Esophagus muscularis mucosa (tissue), 4 donors: ENCODE measurements around the gene ZNF646. TPM values are rescaled to one million over a fixed set of nuclear protein-coding genes. Genes with fewer than 3 reads are reported as not detected.
A peak's percentile ranks its signal among the peaks of the same experiment; 100 is the strongest.

Experiments used
- DNase-seq: peaks from one replicate; pipeline ENCODE4 v3.0.0-alpha.2; 2017; ENCODE audit errors: extremely low spot score
- H3K27ac ChIP-seq, 4 donors: fragments of 200-600 bp; sonication (generic); replicated peaks in 1 of 4; 1 replicate in 3 of 4; 2 replicates in 1 of 4; pipeline ENCODE4 v1.5.1; 2016 to 2019; ENCODE audit warnings: mild to moderate bottlenecking in 1 of 4
- H3K27me3 ChIP-seq, 4 donors: fragments of 200-600 bp; sonication (generic); one replicate each; pipeline versions ENCODE4 v1.5.1 to v1.6.0; 2016 to 2019
- H3K36me3 ChIP-seq, 4 donors: fragments of 200-600 bp; sonication (generic); one replicate each; pipeline ENCODE4 v1.5.1; 2016 to 2019
- H3K4me1 ChIP-seq, 4 donors: fragments of 200-600 bp; sonication (generic); one replicate each; pipeline ENCODE4 v1.5.1; 2016 to 2019
- H3K4me3 ChIP-seq, 4 donors: fragments of 200-600 bp; sonication (generic); 1 replicate in 2 of 4; 2 replicates in 2 of 4; pipeline ENCODE4 v1.5.1; 2016 to 2019; ENCODE audit warnings: mild to moderate bottlenecking in 4 of 4, moderate library complexity in 1 of 4
- H3K9me3 ChIP-seq, 4 donors: fragments of 200-600 bp; sonication (generic); 1 replicate in 3 of 4; 2 replicates in 1 of 4; pipeline ENCODE4 v1.5.1; 2016 to 2019
- EP300 ChIP-seq: sonication (generic); formaldehyde crosslinking; IDR thresholded peaks from one replicate; pipeline ENCODE4 v1.6.1; 2017; ENCODE audit warnings: antibody characterized with exemption
- POLR2A ChIP-seq: fragments of 450-650 bp; IDR thresholded peaks from one replicate; pipeline ENCODE4 v1.6.1; 2017; ENCODE audit warnings: antibody characterized with exemption, moderate library complexity, mild to moderate bottlenecking, low read depth
- POLR2AphosphoS5 ChIP-seq, 2 donors: sonication (generic); formaldehyde crosslinking; IDR thresholded peaks; one replicate each; pipeline ENCODE4 v1.6.1; 2017; ENCODE audit warnings: antibody characterized with exemption in 2 of 2
- WGBS: methylation state at CpG from one replicate; pipeline ENCODE4 v1.1.5; 2018; 5-methylcytosine and 5-hydroxymethylcytosine counted together
- intact Hi-C: fragments of 100-400 bp; cut with DNase I; formaldehyde crosslinking; loops from one replicate; pipeline ENCODE4 v1.15.1; 2023
- total RNA-seq, 4 donors: library from RNA; depleted of rRNA; stranded (reverse); fragments of >200 nt; gene quantifications; one replicate each; pipeline versions ENCODE4 v1.1.0 to v1.2.1, GENCODE V29; 2016
- TF ChIP-seq, protein P1 (sequence below), 3 experiments: fragments of 200-600 bp in 2 of 3; fragments of 450-650 bp in 1 of 3; sonication (generic) in 2 of 3; IDR thresholded peaks; one replicate each; pipeline ENCODE4 v1.5.1; 2017 to 2019; ENCODE audit warnings: antibody characterized with exemption in 3 of 3, mild to moderate bottlenecking in 2 of 3, moderate library complexity in 1 of 3

ZNF646 gene
- total RNA-seq, 4 donors from 2014 or later: 11.6 to 17.6 (median 15.5) TPM

DNA sequence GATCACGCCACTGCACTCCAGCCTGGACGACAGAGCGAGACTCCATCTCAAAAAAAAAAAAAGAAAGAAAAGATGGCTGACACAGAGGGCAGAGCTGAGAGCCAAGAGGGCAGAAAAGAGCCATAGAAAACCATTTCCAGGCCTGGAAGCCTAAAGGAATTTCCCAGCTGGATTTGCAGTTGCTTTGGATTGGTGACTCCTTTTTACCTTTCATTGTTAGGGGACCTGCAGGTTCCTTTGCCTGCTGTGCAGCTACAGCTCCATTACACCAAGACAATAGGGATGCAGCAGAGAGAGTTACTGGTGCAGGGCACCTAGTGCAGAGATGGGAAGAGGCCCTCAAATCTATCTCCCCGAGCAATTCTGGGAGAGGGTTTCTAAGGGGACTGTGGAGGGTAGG is 18.6 kb upstream of the ZNF646 start:
- H3K9me3 ChIP-seq: no peaks in the 10 kb centered on the region
- H3K27me3 ChIP-seq: no peaks in the 10 kb centered on the region
- no peak for DNase-seq
- WGBS: 86% methylated on average over 4 of the region's 4 CpGs
- intact Hi-C loops: no loop called here
- no peaks in the 10 kb centered on the region for H3K4me1 ChIP-seq
- no peak overlapping the region for H3K4me3 ChIP-seq
- no peak overlapping the region for H3K27ac ChIP-seq
- peaks cover 0 to 21% (median 9%) of the 10 kb centered on the region in 4 donors for H3K36me3 ChIP-seq
- TF ChIP-seq POLR2AphosphoS5 (IDR thresholded peaks at IDR 0.05) (no peak), EP300 (no peak), POLR2A (no peak)

DNA sequence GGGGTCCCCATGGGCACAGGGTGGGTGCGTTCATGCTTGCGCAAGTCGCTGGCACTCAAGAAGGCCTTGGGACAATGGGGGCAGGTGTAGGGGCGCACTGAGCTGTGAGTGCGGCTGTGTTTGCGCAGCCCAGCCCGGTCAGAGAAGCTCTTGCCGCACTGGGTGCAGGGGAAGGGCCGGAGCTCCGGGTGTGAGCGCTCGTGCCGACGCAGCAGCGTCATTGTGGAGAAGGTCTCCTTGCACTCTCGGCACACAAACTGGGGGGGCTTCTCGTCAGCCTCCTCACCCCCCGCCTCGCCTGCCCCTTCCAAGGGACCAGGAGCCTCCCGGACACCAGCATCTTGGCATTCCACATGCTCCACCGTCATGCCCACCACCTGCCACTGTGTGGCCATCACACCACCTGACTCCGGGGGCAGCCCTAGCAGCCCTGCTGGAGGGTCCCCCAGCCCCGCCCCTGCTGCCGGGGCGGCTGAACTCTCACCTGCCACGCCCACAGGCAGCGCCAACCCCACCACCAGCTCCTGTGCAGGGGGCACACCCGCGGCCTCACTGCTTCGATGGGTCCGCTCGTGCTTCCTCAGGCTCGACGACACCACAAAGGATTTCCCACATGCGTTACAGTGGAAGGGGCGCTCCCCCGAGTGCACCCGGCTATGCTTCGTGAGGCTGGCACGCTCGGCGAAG is 13.0 kb upstream of the ZNF646 start:
- Histone ChIP-seq H3K9me3 (no peaks in the 10 kb centered on the region), H3K4me3 (no peak overlapping the region), H3K36me3 (peaks cover 17 to 58% (median 40%) of the 10 kb centered on the region in 4 donors), H3K27ac (no peak overlapping the region), H3K27me3 (no peaks in the 10 kb centered on the region), H3K4me1 (peaks cover 13 to 18% (median 18%) of the 10 kb centered on the region in 4 donors)
- no peak for DNase-seq
- TF ChIP-seq, protein P1, sequence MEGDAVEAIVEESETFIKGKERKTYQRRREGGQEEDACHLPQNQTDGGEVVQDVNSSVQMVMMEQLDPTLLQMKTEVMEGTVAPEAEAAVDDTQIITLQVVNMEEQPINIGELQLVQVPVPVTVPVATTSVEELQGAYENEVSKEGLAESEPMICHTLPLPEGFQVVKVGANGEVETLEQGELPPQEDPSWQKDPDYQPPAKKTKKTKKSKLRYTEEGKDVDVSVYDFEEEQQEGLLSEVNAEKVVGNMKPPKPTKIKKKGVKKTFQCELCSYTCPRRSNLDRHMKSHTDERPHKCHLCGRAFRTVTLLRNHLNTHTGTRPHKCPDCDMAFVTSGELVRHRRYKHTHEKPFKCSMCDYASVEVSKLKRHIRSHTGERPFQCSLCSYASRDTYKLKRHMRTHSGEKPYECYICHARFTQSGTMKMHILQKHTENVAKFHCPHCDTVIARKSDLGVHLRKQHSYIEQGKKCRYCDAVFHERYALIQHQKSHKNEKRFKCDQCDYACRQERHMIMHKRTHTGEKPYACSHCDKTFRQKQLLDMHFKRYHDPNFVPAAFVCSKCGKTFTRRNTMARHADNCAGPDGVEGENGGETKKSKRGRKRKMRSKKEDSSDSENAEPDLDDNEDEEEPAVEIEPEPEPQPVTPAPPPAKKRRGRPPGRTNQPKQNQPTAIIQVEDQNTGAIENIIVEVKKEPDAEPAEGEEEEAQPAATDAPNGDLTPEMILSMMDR (IDR thresholded peaks at IDR 0.05): no peak
- TF ChIP-seq POLR2AphosphoS5 (IDR thresholded peaks at IDR 0.05) (no peak), POLR2A (no peak), EP300 (no peak)
- WGBS: 97% methylated on average over 22 of the region's 42 CpGs
- intact Hi-C loops: no loop called here

DNA sequence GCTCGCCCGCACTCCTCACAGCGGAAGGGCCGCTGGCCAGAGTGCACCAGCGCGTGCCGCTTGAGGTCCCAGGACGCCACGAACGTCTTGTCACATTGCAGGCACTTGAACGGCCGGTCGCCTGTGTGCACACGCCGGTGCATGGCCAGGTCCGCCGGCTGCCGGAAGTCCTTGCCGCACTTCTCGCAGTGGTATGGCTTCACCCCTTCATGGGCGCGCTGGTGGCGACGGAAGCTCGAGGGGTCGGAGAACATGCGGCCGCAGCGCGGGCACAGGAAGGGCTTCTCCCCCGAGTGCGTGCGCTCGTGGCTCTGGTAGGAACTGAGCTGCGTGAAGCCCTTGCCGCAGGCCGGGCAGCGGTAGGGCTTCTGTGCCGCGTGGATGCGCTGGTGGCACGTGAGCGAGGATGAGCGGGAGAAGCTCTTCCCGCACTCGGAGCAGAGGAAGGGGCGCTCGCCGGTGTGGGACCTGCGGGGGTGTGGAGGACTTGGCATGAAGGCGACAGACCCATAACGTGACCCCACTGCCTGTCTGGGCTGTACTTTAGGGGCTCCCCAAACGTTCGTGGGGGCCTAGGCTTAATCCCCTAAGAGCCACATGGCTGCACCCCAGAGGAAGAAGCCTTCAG is 12.3 kb upstream of the ZNF646 start:
- DNase-seq: no peak
- no peaks in the 10 kb centered on the region for H3K27me3 ChIP-seq
- H3K36me3 ChIP-seq: peaks cover 17 to 58% (median 40%) of the 10 kb centered on the region in 4 donors
- 95% methylated on average over 35 of the region's 54 CpGs for WGBS
- intact Hi-C loops: no loop called here
- no peak for TF ChIP-seq POLR2A
- TF ChIP-seq, protein P1 (IDR thresholded peaks at IDR 0.05): no peak
- TF ChIP-seq POLR2AphosphoS5 (IDR thresholded peaks at IDR 0.05): no peak
- no peak for TF ChIP-seq EP300
- H3K9me3 ChIP-seq: no peaks in the 10 kb centered on the region
- peaks cover 13 to 18% (median 18%) of the 10 kb centered on the region in 4 donors for H3K4me1 ChIP-seq
- no peak overlapping the region for H3K4me3 ChIP-seq
- H3K27ac ChIP-seq: no peak overlapping the region

DNA sequence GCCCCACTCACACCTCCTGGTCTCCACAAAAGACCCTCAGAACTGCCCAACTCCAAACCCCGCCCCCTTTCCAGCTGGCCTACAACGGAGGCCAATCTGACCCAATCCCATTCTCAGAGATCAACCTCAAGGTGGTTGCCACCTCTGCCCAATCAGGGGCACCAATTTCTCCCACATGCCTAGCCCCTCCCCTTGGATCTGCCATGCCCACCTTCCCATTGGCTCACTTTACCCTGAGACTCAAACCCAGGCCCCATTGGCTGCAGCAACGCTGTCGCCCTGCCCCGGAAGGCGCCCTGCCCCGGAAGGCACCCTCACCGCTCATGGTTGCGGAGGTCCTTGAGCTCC is 10.8 kb upstream of the ZNF646 start:
- H3K36me3 ChIP-seq: peaks cover 17 to 48% (median 36%) of the 10 kb centered on the region in 4 donors
- H3K9me3 ChIP-seq: no peaks in the 10 kb centered on the region
- H3K27ac ChIP-seq: no peak overlapping the region
- H3K27me3 ChIP-seq: no peaks in the 10 kb centered on the region
- 96% methylated on average over 9 of the region's 9 CpGs for WGBS
- intact Hi-C loops: no loop called here
- TF ChIP-seq POLR2A (no peak), POLR2AphosphoS5 (IDR thresholded peaks at IDR 0.05) (no peak), EP300 (no peak)
- TF ChIP-seq, protein P1 (IDR thresholded peaks at IDR 0.05): no peak
- no peak for DNase-seq
- peaks cover 13 to 18% (median 18%) of the 10 kb centered on the region in 4 donors for H3K4me1 ChIP-seq
- H3K4me3 ChIP-seq: no peak overlapping the region

DNA sequence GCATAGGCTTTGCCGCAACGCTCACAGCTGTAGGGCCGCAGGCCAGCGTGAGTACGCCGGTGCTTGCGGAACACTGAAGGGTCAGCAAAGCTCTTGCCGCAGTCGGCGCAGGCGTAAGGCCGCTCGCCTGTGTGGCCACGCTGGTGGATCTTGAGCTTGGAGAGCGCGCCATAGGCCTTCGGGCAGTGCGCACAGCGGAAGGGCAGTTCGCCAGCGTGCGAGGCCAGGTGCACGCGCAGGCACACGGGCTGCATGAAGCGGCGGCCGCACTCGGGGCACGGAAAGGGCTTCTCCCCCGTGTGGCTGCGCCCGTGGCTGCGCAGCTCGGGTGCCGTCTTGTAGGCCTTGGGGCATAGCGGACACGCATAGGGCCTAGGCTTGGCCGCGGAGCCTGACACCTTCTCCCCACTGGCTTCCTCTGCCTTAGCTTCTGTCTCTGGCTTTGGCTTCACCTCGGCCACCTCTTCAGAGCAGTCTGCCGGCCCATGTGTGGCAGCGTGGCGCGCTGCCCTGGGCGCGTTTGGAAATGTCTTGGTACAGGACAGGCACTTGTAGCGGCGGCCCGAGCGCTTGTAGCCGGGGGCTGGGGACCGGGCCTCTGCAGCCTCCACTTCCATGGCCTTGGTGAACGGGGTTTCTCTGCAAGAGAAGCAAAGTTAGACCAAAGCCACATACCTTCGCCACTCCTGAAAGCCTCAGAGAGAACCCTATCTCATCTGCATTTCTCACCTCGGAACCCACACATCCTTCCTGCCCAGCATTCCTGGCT is 10.2 kb upstream of the ZNF646 start:
- peaks cover 17 to 44% (median 36%) of the 10 kb centered on the region in 4 donors for H3K36me3 ChIP-seq
- H3K27ac ChIP-seq: peak overlapping the region in 3 of 4 donors; percentile 53 to 71 (median 70)
- peak overlapping the region in 1 of 4 donors; percentile 0 for H3K4me3 ChIP-seq
- H3K27me3 ChIP-seq: no peaks in the 10 kb centered on the region
- intact Hi-C loops: no loop called here
- peaks cover 13 to 18% (median 18%) of the 10 kb centered on the region in 4 donors for H3K4me1 ChIP-seq
- TF ChIP-seq EP300: no peak
- TF ChIP-seq POLR2AphosphoS5 (IDR thresholded peaks at IDR 0.05): no peak
- no peak for TF ChIP-seq POLR2A
- TF ChIP-seq, protein P1 (IDR thresholded peaks at IDR 0.05): no peak
- 94% methylated on average over 41 of the region's 56 CpGs for WGBS
- DNase-seq: no peak
- H3K9me3 ChIP-seq: no peaks in the 10 kb centered on the region
